ENCODE data around the gene HDAC4.

The HDAC4 gene

DNA sequence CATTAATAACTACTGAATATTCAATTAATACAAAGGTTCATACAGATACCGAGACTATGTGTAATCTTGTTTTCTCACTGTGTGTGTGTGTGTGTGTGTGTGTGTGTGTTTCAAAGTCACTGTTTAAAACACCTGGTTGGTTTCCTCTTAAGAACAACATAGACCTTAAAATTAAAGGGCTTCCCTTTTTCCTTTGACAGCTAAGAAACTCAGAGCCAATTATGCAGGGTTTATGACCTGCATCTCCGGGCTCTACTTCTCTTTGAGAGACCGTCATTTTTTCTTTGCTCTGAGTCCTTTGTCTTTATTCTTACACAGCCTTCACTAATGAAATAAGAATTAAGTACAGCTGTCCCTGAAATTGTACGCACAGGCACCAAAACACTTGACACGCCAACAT lies 145.6 kb downstream of the HDAC4 start:
- no peak for DNase-seq (ENCODE audit: low spot score)

GRCh38 chr2:239253701-239254436 lies 147.0 kb downstream of the HDAC4 start:
- DNase-seq (ENCODE audit: low spot score), result no peak

DNA sequence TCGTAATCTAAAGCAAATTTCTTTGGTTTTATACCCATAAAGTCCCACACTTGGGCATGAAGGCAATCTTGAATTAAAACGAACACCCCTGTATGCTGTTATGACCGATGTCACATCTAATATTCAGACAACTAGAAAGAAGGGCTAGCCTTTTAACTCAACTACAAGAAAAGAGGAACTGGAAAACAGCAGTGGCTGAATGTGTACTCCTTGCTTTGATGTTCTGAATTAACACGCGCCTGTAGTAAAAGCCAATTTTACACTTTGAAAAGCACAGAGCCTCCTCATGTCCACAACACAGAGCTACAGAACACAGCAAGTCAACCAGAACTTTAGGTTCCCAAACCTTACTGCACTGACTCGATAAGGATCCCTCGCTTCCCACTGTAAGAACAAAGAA lies 147.6 kb downstream of the HDAC4 start:
- DNase-seq (ENCODE audit: low spot score), result no peak

GRCh38 chr2:239252801-239253200 lies 148.0 kb downstream of the HDAC4 start:
- no peak for DNase-seq (ENCODE audit: low spot score)

- no peak for DNase-seq (ENCODE audit: low spot score)
Observed at GRCh38 chr2:239252393-239252792, 148.4 kb downstream of the HDAC4 start.

DNA sequence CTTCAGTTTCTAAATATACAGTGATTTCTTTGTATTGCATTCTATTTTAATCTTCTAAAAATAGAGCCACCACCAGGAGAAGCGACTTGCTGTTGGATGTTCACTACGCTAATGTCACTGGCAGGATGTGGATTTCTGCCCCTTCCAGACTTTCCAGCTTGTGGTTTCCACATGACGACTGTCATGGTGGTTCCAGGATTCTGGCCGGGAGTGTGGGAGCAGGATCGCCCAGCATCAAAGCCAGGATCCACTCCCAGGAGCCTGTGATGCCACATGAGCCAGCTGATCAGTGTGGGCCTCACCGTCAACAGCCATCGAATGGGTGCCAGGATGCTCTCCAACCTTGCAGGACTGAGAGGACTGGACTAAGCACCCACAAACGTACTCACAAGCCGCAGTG lies 148.8 kb downstream of the HDAC4 start:
- no peak for DNase-seq (ENCODE audit: low spot score)

- DNase-seq (ENCODE audit: low spot score), result no peak
Observed at GRCh38 chr2:239250216-239251081, 150.4 kb downstream of the HDAC4 start.

DNA sequence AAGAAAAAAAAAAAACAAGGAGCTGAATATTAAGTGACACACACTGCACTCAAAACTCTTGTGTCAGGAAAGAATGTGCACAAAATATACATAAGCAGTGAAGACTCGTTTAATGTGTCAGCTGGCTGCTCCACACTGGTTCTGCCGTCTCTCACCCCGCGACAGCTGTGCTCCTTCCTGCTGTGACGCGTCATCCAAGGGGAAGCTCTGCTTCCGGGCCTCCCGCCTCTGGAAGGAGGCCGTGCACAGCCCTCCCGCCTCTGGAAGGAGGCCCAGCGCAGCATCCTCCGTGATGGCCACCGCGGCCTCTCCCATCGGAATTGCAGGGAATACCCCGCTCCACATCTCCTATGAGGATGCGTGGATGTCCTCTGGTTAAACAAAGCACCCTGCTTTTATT lies 151.0 kb downstream of the HDAC4 start:
- no peak for DNase-seq (ENCODE audit: low spot score)

DNA sequence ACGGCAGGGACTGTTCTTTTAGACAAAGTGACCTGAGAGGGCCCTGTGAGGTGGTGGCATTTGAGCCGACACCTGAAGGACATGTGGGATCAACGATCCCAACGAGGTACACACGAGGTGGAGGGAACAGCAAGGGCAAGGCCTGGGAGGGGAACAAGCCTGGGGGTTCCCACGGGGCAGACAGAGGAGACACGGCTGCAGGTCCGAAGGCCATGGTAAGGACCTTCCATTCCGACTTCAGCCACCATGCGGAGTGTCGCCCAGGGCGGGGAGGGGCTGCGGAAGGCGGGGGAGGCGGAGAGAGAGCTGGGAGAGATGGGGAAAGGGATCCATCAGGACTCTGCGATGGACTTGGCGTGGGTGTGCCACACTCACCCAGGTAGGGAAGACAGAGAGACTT lies 151.8 kb downstream of the HDAC4 start:
- DNase-seq (ENCODE audit: low spot score), result no peak

- DNase-seq (ENCODE audit: low spot score), result peak; percentile 32
Observed at GRCh38 chr2:239247401-239248245, 153.2 kb downstream of the HDAC4 start.

DNA sequence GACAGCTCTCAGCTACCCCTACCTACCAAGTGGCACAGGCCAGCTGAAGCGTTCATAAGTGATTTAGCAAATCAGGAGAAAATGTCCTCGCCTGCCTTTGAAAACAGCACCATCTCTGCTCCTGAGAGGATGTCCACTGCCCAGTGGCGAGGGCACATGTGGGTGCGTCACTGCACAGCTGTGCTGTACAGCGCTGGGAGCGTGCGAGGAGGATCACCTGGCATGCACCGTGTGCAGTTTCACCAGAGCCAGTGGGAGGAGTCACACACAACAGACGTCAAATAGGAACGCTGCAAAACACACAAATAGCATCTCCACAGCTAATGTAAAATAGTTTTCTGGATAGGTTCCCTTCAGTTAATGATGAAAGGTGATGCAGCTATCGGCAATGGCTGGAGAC lies 154.1 kb downstream of the HDAC4 start:
- no peak for DNase-seq (ENCODE audit: low spot score)

GRCh38 chr2:239245872-239246721 lies 154.7 kb downstream of the HDAC4 start:
- no peak for DNase-seq (ENCODE audit: low spot score)

DNA sequence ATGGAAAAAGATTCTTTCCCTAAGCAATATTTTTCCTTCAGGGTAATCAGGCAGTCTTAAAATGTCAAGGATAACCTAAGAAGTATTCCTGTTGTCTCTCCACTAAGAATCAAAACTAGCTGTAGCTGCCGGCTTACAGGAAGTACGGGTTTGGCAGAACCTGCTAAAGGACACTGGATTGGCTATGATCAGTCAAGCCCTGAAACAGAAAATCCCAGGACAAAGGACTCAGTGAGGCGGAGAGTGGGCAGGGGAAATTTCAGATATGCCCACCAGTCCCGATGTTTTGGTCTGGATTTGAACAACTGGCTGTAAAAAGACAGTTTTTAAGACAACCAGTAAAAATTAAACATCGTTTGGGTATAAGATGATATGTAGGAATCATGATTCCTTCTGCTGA lies 155.7 kb downstream of the HDAC4 start:
- no peak for DNase-seq (ENCODE audit: low spot score)

- no peak for DNase-seq (ENCODE audit: low spot score)
Observed at GRCh38 chr2:239244625-239245024, 156.2 kb downstream of the HDAC4 start.

DNA sequence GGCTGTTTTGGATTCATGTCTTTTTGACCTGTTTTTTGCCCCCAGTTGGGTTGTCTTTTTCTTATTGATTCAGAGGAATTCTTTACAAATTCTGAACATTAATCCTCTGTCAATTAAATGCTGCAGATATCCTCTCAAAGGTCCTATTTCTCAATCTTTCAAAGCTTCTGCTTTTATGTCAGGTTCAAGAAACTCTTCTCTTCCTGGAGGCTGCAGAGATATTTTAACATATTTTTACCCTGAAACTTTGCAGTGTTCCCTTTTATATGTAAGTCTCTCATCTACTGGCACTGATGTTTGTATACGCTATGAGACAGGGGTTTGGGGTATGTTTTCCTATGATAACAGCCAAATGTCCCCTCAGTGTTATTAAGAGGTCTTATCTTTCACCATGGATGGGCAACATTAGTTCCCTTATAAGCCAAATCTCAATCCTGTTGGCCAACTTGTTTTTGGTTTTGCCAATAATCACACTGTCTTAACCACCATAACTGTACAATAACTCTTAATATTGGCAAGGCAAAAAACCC lies 159.3 kb downstream of the HDAC4 start:
- no peak for DNase-seq (ENCODE audit: low spot score)

- DNase-seq (ENCODE audit: low spot score), result no peak
Observed at GRCh38 chr2:239240414-239240881, 160.4 kb downstream of the HDAC4 start.

GRCh38 chr2:239239607-239240413 lies 161.0 kb downstream of the HDAC4 start:
- no peak for DNase-seq (ENCODE audit: low spot score)

- no peak for DNase-seq (ENCODE audit: low spot score)
Observed at GRCh38 chr2:239238839-239239606, 161.8 kb downstream of the HDAC4 start.

- no peak for DNase-seq (ENCODE audit: low spot score)
Observed at GRCh38 chr2:239238381-239238780, 162.4 kb downstream of the HDAC4 start.

- no peak for DNase-seq (ENCODE audit: low spot score)
Observed at GRCh38 chr2:239236808-239237205, 164.0 kb downstream of the HDAC4 start.
